Kidney epithelial cell (primary cell): ENCODE data around the gene TBCD. TPM values are rescaled to one million over a fixed set of nuclear protein-coding genes. Genes with fewer than 3 reads are reported as not detected.
"Not testable (repeated sequence)": the region's sequence is repeated elsewhere in the genome, so short reads cannot be mapped to it uniquely, and the experiment has no call there.

ENCODE experiments used
- DNase-seq: peaks from one replicate; pipeline ENCODE4 v3.0.0-alpha.2; 2010; ENCODE audit warnings: low read depth
- H3K27me3 ChIP-seq: 2 replicates; pipeline ENCODE4 v1.6.0; 2011; ENCODE audit warnings: low read length; ENCODE audit not compliant: control insufficient read depth, insufficient read depth
- H3K36me3 ChIP-seq: 2 replicates; pipeline ENCODE4 v1.5.1; 2011; ENCODE audit warnings: low read length; ENCODE audit not compliant: control insufficient read depth, insufficient read depth
- H3K4me3 ChIP-seq: 2 replicates; pipeline ENCODE4 v1.5.1; 2011; ENCODE audit warnings: low read depth, mild to moderate bottlenecking, control low read depth, low read length
- total RNA-seq: library from RNA; depleted of rRNA; stranded (reverse); fragments of >200 nt; gene quantifications from 2 replicates; pipeline ENCODE4 v1.2.3, GENCODE V29; 2015
- TF ChIP-seq, protein P1 (sequence below): IDR thresholded peaks from 2 replicates; pipeline ENCODE4 v1.5.1; 2011; ENCODE audit warnings: mild to moderate bottlenecking, moderate library complexity, low read length, control low read depth, inconsistent platforms; ENCODE audit not compliant: insufficient read depth, poor library complexity, severe bottlenecking

TBCD gene
- total RNA-seq, 1 donor from 2014 or later, result 69.6 TPM

DNA sequence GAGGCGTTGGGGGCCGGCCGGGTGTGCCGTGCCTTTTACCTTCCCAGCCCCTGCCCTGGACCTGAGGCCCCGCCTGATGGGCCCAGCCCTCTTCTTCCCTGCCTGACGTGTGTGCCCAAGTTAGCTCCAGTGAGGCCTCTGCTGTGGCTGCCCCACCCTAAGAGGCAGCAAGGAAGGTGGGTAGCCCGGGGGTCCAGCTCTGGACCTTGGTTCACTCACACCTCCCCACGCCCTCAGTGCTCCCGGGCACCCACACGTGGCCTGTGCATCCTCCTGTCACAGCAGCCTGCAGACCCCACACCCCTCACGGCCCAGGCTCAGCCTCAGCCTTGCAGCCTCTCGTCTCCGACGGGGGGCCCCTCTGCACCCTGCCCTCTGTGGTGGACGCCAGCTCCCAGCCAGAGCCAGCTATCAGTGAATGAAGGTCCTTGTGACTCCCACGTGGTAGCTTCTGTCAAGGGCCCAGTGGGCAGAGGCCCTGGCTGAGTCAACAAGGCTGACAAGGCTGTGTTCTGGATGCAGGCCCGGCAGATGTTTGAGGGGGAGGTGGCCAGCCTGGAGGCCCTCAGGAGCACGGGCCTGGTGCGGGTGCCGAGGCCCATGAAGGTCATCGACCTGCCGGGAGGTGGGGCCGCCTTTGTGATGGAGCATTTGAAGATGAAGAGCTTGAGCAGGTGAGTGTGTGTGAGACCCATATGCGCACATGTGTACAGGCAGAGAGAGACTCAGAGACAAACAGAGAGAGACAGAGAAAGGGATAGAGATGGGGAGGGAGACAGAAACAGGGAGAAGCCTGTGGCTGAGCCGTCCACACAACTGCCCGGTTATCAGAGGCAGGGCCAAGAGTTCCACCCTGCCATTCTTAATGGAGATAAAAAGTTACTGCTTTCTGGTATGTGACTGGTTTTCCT is 13.6 kb upstream of the TBCD start:
- Histone ChIP-seq H3K27me3 (no peaks in the 10 kb centered on the region), H3K4me3 (no peak overlapping the region), H3K36me3 (peaks cover 3% of the 10 kb centered on the region)
- no peak for DNase-seq
- TF ChIP-seq, protein P1, sequence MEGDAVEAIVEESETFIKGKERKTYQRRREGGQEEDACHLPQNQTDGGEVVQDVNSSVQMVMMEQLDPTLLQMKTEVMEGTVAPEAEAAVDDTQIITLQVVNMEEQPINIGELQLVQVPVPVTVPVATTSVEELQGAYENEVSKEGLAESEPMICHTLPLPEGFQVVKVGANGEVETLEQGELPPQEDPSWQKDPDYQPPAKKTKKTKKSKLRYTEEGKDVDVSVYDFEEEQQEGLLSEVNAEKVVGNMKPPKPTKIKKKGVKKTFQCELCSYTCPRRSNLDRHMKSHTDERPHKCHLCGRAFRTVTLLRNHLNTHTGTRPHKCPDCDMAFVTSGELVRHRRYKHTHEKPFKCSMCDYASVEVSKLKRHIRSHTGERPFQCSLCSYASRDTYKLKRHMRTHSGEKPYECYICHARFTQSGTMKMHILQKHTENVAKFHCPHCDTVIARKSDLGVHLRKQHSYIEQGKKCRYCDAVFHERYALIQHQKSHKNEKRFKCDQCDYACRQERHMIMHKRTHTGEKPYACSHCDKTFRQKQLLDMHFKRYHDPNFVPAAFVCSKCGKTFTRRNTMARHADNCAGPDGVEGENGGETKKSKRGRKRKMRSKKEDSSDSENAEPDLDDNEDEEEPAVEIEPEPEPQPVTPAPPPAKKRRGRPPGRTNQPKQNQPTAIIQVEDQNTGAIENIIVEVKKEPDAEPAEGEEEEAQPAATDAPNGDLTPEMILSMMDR, result no peak

DNA sequence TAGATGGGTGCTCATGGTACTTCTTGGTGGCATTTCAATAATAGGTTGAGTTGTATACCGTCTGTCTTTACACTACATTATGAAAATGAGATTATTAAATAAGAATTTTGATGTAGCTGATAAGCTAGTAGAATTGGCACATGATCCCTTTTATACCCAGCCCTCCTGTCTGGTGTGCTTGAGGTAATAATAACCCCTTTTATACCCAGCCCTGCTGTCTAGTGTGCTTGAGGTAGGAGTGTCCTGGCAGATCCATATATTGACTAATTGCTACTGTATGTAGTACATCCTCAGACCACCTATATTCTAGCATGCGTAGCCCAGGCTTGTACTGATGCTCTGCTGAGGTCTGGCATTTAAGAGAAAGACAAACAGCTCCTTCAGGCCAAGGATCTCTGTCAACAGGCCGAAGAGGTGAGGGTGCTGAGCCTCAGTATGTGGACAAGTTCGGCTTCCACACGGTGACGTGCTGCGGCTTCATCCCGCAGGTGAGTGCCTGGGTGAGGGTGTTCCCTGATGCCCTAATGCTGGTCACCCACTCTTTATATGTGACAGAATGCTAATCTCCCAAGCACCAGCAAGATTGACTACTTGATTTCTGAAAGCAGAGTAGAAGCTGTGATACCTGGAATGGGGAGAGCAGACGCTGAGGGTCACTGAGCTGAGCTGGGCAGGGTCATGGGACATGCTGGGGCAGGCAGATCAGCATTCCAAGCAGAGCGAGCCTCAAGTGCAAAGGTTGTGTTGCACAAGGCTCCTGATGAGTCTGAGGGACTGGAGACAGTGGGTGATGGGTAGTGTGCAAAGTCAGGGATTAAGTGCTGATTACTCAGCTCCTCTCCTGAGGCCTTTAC is 10.7 kb upstream of the TBCD start:
- TF ChIP-seq, protein P1, result no peak
- Histone ChIP-seq H3K36me3 (peaks cover 3% of the 10 kb centered on the region), H3K27me3 (no peaks in the 10 kb centered on the region), H3K4me3 (no peak overlapping the region)
- no peak for DNase-seq

DNA sequence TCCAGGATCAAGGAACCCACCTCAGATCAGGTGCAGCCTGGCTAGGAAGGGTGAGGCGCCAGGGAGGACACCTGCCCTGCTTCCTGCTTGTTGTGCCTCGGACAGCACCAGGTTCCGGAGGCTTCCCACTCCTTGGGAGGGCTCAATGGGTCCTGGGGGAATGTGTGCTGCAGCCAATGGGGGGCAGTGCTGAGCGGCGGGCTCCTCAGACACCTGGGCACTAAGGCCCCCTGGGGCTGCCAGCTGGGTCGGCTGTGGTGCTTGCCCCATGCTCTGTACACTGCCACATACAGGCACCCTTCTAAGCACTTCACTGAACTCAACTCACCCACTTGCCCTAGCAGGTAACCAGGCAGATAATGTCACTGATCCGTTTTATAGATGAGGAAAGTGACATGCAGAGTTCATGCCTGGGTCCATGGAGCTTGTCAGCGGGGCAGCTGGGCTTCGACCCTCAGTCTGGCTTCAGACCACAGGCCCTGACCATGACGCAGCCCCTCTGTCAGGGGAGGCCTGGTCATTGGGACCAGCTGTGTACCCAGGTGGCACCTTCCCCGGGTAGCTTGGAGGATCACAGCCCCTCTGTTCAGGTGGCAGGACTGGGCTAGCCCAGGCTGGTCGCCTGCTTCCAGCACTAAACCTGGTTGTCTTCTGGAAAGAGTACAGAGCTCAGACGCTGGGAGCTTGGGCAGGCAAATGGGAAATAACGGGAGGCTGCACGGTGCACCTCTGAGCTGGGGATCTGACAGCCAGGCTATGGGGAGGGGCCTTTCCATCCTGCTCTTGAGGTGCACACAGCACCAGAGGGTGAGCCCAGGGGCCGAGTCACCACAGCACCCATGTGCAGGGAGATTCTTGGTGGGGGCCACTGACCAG is 8.3 kb upstream of the TBCD start:
- no peak for DNase-seq
- Histone ChIP-seq H3K4me3 (no peak overlapping the region), H3K36me3 (peaks cover 3% of the 10 kb centered on the region), H3K27me3 (no peaks in the 10 kb centered on the region)
- TF ChIP-seq, protein P1, result no peak

DNA sequence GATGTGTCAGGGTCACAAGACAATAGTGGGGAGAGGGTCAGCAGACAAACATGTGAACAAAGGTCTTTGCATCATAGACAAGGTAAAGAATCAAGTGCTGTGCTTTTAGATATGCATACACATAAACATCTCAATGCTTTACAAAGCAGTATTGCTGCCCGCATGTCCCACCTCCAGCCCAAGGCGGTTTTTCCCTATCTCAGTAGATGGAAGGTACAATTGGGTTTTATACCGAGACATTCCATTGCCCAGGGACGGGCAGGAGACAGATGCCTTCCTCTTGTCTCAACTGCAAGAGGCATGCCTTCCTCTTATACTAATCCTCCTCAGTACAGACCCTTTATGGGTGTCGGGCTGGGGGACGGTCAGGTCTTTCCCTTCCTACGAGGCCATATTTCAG is 7.1 kb upstream of the TBCD start:
- H3K27me3 ChIP-seq, DNase-seq, H3K36me3 ChIP-seq, H3K4me3 ChIP-seq: not testable (repeated sequence)

DNA sequence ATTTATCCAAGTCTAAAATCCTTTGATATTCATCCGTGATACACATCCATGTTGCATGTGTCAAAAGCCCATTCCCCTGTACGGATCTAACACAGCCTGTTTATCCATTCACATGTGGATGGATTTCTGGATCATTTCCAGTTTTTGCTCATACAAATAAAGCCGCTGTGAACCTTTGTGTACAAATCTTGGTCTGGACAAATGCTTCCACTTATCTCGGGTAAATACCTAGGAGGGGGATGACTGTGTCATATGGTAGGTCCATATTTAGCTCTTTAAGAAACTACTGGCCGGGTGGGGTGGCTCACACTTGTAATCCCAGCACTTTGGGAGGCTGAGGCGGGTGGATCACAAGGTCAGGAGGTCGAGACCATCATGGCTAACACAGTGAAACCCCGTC is 6.3 kb upstream of the TBCD start:
- Histone ChIP-seq H3K36me3 (peaks cover 3% of the 10 kb centered on the region), H3K27me3 (no peaks in the 10 kb centered on the region), H3K4me3 (no peak overlapping the region)
- TF ChIP-seq, protein P1, result no peak
- DNase-seq, result no peak
